B cell (primary cell): ENCODE measurements around the gene STXBP1.

Experiments used
- CTCF ChIP-seq: fragments of 200-600 bp; IDR thresholded peaks from one replicate; pipeline ENCODE4 v1.8.0; 2022; ENCODE audit warnings: antibody characterized with exemption, mild to moderate bottlenecking
- EZH2 ChIP-seq: IDR thresholded peaks from 2 replicates; pipeline ENCODE4 v1.6.1; 2012; ENCODE audit warnings: borderline replicate concordance, low read depth, mild to moderate bottlenecking, moderate library complexity, low read length; ENCODE audit not compliant: insufficient read depth, poor library complexity, severe bottlenecking

- no peak for TF ChIP-seq CTCF
- no peak for TF ChIP-seq EZH2
Measured at GRCh38 chr9:127642082-127642740, 30.1 kb downstream of the STXBP1 start.
